ENCODE measurements around the gene UBAC1. TPM values are rescaled to one million over a fixed set of nuclear protein-coding genes. Genes with fewer than 3 reads are reported as not detected.
A peak's percentile ranks its signal among the peaks of the same experiment; 100 is the strongest.

UBAC1 gene
- total RNA-seq, 6 experiments from 2014 or later = 27.9 to 33.6 (median 31.2) TPM

DNA sequence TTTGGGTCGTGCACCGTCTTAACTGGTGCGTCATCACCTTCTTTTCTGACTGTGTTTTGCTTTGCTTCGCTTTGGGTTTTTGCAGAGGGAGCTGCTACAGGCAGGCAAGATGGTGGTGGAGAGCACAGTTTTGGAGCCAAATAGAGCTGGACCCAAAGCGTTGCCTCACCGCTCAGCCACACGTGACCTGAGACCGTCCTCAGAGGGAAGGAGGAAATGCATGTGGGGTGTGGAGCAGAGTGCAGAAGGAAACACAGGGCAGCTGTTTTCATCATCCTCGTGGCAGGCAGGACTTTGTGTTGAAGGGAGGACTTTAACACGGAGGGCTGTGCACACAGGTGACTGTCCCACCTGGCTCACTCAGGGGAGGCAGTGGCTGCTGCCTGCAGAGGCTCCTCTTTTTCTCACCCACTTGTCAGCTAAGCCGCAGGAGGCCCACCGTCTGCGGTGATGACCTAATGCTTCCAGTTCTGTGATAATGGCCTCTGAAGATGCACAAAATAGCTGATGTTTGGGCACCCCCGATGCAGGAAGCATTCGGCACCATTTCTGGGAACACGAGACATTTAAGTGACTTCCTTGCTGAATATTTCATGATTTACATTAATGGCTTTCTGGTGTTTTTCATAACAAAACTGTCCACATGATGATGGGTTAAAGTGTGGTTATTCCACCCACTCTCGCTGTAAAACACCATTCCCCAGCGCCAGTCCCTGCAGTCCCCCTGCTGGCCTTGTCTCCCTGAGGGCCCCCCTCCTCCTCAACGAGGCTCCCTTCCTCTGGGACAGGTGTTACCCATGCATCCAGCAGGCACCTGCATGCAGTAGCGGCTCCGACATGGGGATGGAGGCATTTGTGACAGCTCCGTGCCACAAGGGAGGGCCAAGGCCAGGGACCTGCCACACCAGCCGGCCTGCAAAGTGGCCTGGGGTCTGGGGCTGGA is 12.4 kb upstream of the UBAC1 start:
- H3K36me3 Mint-ChIP-seq (ENCODE audit: low read depth) = no peaks in the 10 kb centered on the region
- H3K4me1 Mint-ChIP-seq (ENCODE audit: low read depth) = peaks cover 13% of the 10 kb centered on the region
- peaks cover 9% of the 10 kb centered on the region for H3K27me3 Mint-ChIP-seq (ENCODE audit: insufficient read depth)
- H3K27ac Mint-ChIP-seq = no peak overlapping the region
- no peaks in the 10 kb centered on the region for H3K9me3 Mint-ChIP-seq
- TF ChIP-seq, protein P1, sequence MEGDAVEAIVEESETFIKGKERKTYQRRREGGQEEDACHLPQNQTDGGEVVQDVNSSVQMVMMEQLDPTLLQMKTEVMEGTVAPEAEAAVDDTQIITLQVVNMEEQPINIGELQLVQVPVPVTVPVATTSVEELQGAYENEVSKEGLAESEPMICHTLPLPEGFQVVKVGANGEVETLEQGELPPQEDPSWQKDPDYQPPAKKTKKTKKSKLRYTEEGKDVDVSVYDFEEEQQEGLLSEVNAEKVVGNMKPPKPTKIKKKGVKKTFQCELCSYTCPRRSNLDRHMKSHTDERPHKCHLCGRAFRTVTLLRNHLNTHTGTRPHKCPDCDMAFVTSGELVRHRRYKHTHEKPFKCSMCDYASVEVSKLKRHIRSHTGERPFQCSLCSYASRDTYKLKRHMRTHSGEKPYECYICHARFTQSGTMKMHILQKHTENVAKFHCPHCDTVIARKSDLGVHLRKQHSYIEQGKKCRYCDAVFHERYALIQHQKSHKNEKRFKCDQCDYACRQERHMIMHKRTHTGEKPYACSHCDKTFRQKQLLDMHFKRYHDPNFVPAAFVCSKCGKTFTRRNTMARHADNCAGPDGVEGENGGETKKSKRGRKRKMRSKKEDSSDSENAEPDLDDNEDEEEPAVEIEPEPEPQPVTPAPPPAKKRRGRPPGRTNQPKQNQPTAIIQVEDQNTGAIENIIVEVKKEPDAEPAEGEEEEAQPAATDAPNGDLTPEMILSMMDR (IDR thresholded peaks at IDR 0.05) = no peak
- no peak for DNase-seq
- H3K4me3 Mint-ChIP-seq = no peak overlapping the region

GRCh38 chr9:135971892-135972291 is 10.7 kb upstream of the UBAC1 start:
- Mint-ChIP-seq H3K4me3 (no peak overlapping the region), H3K27ac (no peak overlapping the region), H3K9me3 (no peaks in the 10 kb centered on the region), H3K4me1 (ENCODE audit: low read depth) (peaks cover 22% of the 10 kb centered on the region), H3K27me3 (ENCODE audit: insufficient read depth) (peaks cover 9% of the 10 kb centered on the region), H3K36me3 (ENCODE audit: low read depth) (no peaks in the 10 kb centered on the region)
- TF ChIP-seq, protein P1 (IDR thresholded peaks at IDR 0.05) = no peak
- DNase-seq = no peak

- no peak overlapping the region for H3K27ac Mint-ChIP-seq
- peaks cover 16% of the 10 kb centered on the region for H3K4me1 Mint-ChIP-seq (ENCODE audit: low read depth)
- peak; percentile 38 for DNase-seq
- H3K9me3 Mint-ChIP-seq = no peaks in the 10 kb centered on the region
- TF ChIP-seq, protein P1 (IDR thresholded peaks at IDR 0.05) = no peak
- H3K4me3 Mint-ChIP-seq = no peak overlapping the region
- H3K27me3 Mint-ChIP-seq (ENCODE audit: insufficient read depth) = peaks cover 9% of the 10 kb centered on the region
- no peaks in the 10 kb centered on the region for H3K36me3 Mint-ChIP-seq (ENCODE audit: low read depth)
Observed at GRCh38 chr9:135971111-135971766, 10.1 kb upstream of the UBAC1 start.

- Mint-ChIP-seq H3K27ac (no peak overlapping the region), H3K27me3 (ENCODE audit: insufficient read depth) (peaks cover 9% of the 10 kb centered on the region), H3K9me3 (no peaks in the 10 kb centered on the region), H3K4me1 (ENCODE audit: low read depth) (peaks cover 14% of the 10 kb centered on the region; the same call in 1 of the 2 replicates), H3K4me3 (no peak overlapping the region), H3K36me3 (ENCODE audit: low read depth) (no peaks in the 10 kb centered on the region)
- DNase-seq = no peak
- TF ChIP-seq, protein P1 (IDR thresholded peaks at IDR 0.05) = no peak
Observed at GRCh38 chr9:135970128-135970815, 9.1 kb upstream of the UBAC1 start.

- no peak overlapping the region for H3K27ac Mint-ChIP-seq
- DNase-seq = no peak
- peaks cover 14% of the 10 kb centered on the region; the same call in 1 of the 2 replicates for H3K4me1 Mint-ChIP-seq (ENCODE audit: low read depth)
- H3K27me3 Mint-ChIP-seq (ENCODE audit: insufficient read depth) = peaks cover 9% of the 10 kb centered on the region
- TF ChIP-seq, protein P1 (IDR thresholded peaks at IDR 0.05) = no peak
- H3K36me3 Mint-ChIP-seq (ENCODE audit: low read depth) = no peaks in the 10 kb centered on the region
- H3K9me3 Mint-ChIP-seq = no peaks in the 10 kb centered on the region
- H3K4me3 Mint-ChIP-seq = no peak overlapping the region
Observed at GRCh38 chr9:135969064-135969683, 8.0 kb upstream of the UBAC1 start.
